ENCODE measurements around the gene PDYN.

- TF ChIP-seq CTCF (IDR thresholded peaks at IDR 0.05) (no peak), POLR2A (IDR thresholded peaks at IDR 0.05) (no peak)
These were observed 32.1 kb upstream of the PDYN start for GRCh38 chr20:2026004-2026403.

All from esophagus squamous epithelium (tissue), 4 donors.